Activated T-cell treated with anti-CD3 and anti-CD28 coated beads for 1 hour (primary cell): ENCODE data around the gene PRDM12.

Experiments used
- DNase-seq: peaks from one replicate; pipeline ENCODE4 v3.0.0-alpha.2; 2020; ENCODE audit warnings: low read depth

The PRDM12 gene

GRCh38 chr9:130689937-130690700 lies 25.7 kb downstream of the PRDM12 start:
- DNase-seq, result no peak

GRCh38 chr9:130692321-130692720 lies 27.9 kb downstream of the PRDM12 start:
- DNase-seq, result no peak

GRCh38 chr9:130693101-130693425 lies 28.7 kb downstream of the PRDM12 start:
- no peak for DNase-seq

- DNase-seq, result peak; percentile 96
Observed at GRCh38 chr9:130693426-130694191, 29.2 kb downstream of the PRDM12 start, which contains the start of gene EXOSC2. EXOSC2 (plus strand) TSS chr9:130693780; CDS start chr9:130693792, 12 bp downstream.

GRCh38 chr9:130694205-130694604 lies 29.8 kb downstream of the PRDM12 start:
- no peak for DNase-seq

- no peak for DNase-seq
Observed at GRCh38 chr9:130696139-130696650, 31.8 kb downstream of the PRDM12 start.

GRCh38 chr9:130696996-130697395 lies 32.6 kb downstream of the PRDM12 start:
- no peak for DNase-seq

- no peak for DNase-seq
Observed at GRCh38 chr9:130698514-130698913, 34.1 kb downstream of the PRDM12 start.

GRCh38 chr9:130699047-130699446 lies 34.7 kb downstream of the PRDM12 start:
- no peak for DNase-seq

- peak; percentile 76 for DNase-seq
Observed at GRCh38 chr9:130701059-130702022, 36.9 kb downstream of the PRDM12 start.

GRCh38 chr9:130703501-130703900 lies 39.1 kb downstream of the PRDM12 start:
- no peak for DNase-seq

GRCh38 chr9:130707225-130707976 lies 43.0 kb downstream of the PRDM12 start:
- peak; percentile 75 for DNase-seq

- no peak for DNase-seq
Observed at GRCh38 chr9:130710822-130711352, 46.5 kb downstream of the PRDM12 start.

- DNase-seq, result no peak
Observed at GRCh38 chr9:130711469-130711868, 47.1 kb downstream of the PRDM12 start.

- peak; percentile 89 for DNase-seq
Observed at GRCh38 chr9:130712564-130713285, 48.3 kb downstream of the PRDM12 start.

- no peak for DNase-seq
Observed at GRCh38 chr9:130713286-130713960, 49.0 kb downstream of the PRDM12 start.

GRCh38 chr9:130714586-130715110 lies 50.3 kb downstream of the PRDM12 start:
- DNase-seq, result no peak

- DNase-seq, result no peak
Observed at GRCh38 chr9:130715270-130715669, 50.9 kb downstream of the PRDM12 start.

- DNase-seq, result no peak
Observed at GRCh38 chr9:130718562-130718961, 54.2 kb downstream of the PRDM12 start.
